ENCODE results near the gene MYLK3.
"Not testable (repeated sequence)": the region's sequence is repeated elsewhere in the genome, so short reads cannot be mapped to it uniquely, and the experiment has no call there.

MYLK3 gene

DNA sequence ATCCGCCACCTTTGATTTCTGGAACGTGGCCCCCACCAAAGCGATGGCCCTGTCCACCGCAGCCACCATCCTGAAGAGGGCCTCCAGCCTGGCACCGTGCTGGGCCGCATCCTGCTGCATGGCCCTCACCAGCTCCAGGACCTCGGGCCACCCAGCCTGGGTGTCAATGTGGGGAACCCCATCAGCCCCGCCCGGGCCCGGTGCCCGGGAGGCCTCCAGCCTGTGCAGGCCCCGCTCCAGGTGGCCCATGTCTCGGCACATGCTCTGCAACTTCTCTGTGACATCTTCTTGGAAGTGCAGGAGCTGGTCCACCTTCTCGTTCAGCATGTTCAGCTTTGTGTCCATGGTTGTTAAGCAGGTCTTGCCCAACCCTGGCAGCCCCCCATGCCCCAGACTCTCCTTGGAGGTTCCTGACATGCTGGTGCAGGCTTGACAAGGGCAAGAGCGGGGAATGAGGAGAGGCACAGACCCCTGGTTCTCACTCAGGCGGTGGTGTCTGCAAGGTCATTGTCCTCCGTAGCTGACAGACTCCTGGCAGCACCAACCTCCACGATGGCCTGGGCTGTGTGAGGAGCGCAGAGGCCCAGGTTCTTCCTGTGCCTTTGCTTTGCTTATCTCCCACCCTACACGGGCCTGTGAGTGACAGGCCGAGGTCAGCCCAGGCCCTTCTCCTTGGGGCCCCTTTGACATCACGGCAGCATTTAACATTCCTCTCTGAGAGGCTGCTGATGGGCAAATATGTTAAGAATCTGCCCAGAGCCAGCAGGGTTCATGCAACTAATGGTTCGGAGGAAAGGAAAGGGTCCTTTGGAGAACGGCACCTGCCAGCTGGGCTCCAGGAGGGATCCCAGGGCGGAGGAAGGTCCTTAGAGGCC lies at the start of gene MYLK3:
TSS of gene MYLK3 (minus strand) at position 568 of the 875 bp plus-strand sequence. CDS start at position 417, 151 bp downstream.
- DNase-seq, result peak; percentile 22

DNA sequence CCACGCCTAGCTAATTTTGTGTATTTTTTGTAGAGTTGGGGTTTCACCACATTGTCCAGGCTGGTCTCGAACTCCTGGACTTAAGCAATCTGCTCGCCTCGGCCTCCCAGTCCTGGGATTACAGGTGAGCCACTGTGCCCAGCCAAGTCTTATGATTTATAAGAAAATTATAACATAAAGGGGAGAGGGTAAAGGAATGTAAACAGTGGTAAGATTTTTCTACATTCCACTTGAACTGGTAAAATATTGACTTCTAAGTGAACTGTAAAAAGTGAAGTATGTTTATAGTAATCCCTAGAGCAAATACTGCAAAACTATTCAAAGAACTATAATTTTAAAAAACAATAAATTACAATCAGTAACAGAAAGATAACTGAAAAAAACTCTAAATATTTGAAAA lies 49.4 kb upstream of the MYLK3 start:
- no peak for DNase-seq

DNA sequence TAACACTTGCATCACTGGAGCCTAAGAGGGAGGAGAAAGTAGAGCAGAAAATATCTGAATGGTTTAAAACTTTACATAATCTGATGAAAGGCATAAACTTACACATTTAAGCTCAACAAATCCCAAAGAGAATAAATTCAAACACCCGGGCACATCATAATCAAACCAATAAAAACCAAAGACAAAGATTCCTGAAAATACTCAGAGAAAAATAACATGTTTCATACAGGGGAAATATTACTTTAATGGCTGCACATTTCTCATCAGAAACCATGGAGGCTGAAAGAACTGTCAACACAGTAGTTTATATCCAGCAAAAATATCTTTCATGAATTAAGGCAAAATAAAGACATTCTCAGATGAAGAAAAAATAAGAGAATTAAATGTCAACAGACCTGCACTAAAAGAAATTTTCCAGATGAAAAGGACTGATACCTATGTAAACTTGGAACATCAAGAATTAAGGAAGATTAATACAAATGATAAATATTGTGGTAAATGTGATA lies 48.7 kb upstream of the MYLK3 start:
- no peak for DNase-seq

DNA sequence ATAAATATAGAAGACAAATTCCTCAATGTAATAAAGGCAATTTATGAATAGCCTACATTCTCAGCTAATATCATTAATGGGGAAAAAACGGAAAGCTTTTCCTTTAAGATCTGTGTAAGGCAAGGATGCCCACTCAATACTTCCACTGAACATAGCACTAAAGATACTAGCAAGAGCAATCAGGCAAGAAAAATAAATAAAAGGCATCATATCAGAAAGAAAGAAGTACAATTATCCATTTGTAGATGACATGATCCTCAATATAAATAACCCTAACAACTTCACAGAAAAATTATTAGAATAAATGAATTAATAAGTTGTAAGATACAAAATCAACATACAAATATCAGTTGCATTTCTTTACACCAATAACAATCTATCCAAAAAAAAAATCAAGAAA lies 45.7 kb upstream of the MYLK3 start:
- DNase-seq, result no peak

DNA sequence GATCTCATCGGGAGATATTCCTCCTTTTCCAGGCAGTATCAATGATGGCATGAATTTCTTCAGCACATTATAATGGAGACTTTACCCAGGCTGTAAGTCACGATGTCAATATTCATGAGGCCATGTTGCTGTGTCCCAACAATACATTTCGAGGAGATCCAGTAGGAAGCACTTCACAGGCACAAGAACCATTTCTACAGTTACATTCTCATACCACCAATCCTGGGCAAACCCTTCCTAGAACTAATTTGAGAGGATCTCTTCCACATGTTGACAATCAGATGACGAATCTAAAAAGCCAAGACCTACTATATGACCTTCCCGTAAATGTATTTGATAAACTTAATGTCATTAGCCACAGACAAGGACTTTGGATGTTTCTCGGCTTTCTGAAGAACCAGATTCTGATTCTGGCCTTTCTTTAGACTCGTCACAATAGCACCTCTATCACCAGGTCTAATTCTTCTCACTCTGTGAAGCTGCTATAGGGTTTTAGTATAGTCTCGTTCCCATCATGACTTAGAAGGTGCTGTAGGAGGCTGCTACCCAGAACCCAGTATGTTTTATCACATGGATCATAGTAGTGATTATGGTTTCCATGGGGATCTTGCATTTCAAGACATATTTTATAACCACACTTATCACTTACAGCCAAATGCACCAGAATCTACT lies 42.6 kb upstream of the MYLK3 start:
- no peak for DNase-seq

DNA sequence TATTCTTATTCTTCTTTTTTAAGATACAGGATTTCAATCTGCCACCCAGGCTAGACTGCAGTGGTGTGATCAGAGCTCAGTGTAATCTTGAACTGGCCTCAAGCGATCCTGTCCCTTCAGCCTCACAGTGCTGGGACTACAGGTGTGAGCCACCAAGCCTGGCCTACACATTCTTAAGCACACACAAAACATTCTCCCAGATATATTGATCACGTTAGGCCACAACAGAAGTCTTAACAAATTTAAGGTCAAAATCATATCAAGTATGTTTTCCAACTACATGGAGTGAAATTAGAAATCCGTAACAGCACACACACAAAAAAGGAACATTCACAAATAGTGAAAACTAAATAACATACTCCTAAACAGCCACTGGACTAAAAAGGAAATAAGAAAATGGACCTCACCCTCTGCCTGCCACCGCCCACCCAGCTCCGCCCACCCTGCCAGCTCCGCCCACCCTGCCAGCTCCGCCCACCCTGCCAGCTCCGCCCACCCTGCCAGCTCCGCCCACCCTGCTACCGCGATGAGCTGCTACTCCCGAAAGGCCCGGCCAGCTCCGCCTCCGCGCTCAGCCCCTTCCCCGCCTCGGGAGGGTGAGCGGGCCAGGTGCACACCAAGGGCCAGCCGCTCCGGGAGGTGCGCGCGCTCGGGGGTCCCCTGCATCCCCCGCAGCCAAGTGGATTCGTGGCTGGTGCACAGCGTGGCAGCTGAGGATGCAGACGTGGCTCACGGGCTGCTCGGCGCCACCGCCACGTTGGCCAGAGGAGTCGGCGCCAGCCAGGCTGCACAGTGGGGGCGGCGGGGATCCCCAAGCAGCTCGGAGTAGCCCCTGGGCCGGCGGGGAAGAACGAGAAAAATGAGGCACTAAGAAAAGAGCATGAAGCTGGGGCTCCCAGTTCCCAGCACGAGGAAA lies 41.6 kb upstream of the MYLK3 start:
- peak; percentile 50 for DNase-seq

DNA sequence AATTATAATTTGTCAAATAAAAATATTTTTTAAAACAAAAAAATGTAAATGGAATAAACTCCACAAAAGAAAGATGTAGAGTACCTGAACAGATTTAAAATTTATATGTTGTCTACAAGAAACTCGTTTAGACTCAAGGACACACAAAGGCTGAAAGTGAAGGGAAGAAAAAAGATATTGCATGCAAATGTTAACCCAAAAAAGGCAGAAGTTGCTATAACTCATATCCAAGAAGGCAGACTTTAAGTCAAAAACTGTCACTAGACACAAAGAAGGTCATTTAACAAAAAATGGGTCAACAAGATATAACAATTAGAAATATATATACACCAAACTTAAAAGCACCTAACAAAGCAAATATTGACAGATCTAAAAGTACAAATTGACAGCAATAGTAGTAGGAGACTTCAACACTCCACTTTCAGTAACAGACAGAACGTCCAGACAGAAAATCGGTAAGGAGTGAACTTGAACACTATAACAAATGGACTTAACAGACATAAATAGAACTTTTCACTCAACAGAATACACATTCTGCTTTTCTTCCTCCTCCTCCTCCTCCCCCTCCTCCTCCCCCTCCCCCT lies 40.8 kb upstream of the MYLK3 start:
- no peak for DNase-seq

DNA sequence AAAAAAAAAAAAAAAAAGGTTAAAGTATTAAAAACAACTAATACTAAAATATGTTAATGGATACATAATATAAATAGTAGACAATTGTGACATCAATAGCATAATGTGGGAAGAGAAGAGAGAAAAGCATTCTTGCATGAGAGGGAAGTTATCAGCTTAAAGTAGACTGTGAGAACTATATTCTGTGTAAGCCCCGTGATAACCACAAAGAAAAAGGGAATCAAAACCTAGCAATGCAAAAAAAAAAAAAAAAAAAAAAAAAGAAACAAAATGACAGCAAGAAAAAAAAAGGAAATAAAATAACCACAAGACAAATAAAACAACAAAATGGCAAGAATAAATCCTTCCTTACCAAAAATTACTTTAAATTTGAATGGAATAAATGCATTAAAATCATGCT lies 39.8 kb upstream of the MYLK3 start:
- DNase-seq, result no peak

DNA sequence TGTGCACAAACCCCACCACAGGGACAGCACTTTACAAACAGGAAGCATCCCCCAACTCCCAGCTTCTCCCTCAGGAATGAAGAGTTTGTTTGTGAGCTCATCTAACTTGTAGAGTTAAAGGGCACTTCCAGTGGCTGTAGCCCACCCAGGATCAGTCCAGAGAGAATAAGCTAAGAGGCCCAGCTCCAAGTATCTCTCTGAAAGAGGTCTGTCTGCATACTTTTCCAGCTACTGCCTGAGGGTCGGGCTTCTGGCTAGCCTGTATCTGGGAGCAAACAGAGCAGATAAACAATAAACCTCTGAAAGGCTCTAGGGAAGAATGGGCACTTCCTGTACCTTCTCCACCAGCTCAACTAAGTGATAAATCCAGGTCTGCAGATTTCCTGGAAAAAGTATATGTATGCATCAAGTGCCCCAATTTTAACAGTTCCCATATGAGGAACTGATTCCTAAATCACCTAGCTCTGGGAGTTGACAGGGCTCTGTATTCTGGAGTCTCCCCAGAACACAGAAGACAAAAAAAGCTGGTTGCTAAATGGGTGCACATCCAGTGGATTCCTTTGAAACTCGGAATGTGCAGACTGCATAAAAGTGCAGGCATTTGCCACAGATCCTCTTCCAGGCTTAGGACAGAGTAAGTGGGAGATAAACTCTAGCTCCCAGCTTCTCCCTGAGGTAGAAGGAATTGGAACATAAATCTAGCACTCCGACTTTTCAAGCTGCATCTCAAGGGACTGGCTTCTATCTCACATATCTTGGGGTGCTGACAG lies 37.1 kb upstream of the MYLK3 start:
- DNase-seq, result no peak

DNA sequence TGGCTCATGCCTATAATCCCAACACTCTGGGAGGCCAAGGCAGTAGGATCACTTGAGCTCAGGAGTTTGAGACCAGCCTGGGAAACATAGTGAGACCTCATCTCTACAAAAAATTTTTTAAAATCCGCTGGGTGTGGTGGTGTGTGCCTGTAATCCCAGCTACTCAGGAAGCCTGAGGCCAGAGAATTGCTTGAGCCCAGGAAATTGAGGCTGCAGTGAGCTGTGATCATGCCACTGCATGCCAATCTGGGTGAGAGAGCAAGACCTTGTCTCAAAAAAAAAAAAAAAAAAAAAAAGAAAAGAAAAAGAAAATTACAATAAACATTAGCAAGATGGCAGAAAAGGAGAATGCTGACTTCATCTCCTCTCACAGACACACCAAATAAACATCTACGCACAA lies 36.4 kb upstream of the MYLK3 start:
- not testable (repeated sequence) for DNase-seq

DNA sequence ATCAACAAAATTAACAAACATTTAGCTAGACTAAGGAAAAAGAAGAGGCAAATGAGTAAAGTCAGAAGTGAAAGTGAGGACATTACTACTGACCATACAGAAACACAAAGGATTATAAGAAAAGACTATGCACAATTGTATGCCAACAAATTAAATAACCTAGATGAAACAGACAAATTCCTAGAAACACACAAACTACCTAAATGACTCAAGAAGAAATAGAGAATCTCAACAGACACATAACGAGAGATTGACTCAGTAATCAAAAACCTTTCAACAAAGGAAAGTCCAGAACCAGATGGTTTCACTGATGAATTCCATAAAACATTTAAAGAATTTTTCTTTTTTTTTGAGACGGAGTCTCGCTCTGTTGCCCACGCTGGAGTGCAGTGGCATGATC lies 35.7 kb upstream of the MYLK3 start:
- peak; percentile 41 for DNase-seq

DNA sequence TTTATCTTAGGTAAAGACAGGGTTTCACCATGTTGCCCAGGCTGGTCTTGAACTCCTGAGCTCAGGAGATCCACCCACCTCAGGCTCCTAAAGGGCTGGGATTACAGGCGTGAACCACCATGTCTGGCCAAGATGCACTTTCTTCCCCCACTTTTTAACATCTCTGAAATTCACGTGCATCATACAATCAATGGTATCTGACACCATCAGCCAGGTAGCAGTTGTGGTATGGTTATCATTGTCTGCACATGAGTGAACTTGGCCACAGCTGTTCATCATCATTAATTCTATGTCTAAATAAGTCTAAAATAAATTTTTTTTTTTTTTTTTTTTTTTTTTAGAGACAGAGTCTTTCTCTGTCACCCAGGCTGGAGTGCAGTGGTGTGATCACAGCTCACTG lies 34.2 kb upstream of the MYLK3 start:
- no peak for DNase-seq

DNA sequence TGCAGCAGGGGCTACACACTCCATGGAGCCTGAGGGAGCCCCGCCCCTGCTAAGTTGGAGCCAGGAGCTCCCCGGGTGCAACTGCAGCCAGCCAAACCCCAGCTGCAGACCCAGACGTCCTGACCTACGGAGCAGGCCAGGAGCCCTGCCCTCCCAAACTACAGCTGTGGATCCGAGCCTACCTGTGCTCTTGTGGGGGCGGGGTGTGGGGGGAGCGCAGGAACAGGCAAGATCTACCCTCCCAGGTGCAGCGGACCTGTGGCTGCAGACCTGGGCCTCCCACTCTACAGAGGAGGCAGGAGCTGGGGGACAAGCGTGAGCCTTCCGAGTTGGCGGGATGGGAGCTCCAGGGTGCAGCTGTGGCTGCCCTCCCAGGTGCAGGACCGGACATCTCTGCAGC lies 29.7 kb upstream of the MYLK3 start:
- no peak for DNase-seq

DNA sequence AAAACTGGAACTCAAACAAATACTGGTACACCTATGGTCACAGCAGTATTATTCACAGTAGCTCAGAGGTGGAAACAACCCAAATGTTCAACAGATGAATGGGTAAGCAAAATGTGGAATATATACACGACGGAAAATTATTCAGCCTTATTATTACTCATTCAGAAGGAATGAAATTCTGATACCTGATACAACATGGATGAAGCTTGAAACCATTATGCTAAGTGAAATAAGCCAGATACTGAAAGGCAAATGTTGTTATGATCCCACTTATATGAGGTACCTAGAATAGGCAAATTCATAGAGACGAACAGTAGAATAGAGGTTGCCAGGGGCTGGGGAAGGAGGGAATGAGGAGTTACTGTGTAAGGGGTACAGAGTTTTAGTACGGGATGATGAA lies 27.1 kb upstream of the MYLK3 start:
- DNase-seq, result peak; percentile 14

DNA sequence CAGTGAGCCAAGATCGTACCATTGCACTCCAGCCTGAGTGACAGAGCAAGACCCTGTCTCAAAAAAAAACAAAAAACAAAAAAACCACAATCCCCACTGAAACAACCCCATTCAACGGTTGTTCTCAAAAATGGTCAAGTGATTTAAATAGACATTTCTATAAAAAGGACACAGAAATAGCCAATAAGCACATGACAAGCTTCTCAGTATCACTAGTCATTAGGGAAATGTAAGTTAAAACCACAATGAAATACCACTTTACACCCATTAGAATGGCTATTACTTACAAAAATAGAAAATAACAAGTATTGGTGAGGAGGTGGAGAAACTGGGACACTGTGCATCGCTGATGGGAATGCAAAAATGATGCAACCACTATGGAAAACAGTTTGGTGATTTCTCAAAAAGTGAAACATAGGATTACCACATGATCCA lies 26.6 kb upstream of the MYLK3 start:
- no peak for DNase-seq

DNA sequence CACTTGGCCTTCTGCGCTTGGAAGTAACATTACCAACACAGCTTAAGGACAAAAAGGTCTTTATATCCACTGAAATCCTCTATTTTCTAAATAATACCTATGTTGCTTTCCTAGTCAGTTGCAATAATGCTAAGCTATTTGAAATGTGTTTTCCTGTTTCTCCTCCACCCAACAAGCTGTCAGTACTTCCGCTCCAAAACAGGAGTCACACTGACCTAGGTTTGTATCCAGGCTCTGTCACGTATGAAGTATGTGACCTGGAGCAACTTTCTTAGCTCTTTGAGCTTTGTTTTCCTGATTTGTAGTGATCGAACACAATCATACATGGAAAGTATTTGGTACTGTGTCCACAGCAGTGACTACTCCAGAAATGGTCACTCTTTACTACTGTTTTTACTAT lies 24.3 kb upstream of the MYLK3 start:
- no peak for DNase-seq

DNA sequence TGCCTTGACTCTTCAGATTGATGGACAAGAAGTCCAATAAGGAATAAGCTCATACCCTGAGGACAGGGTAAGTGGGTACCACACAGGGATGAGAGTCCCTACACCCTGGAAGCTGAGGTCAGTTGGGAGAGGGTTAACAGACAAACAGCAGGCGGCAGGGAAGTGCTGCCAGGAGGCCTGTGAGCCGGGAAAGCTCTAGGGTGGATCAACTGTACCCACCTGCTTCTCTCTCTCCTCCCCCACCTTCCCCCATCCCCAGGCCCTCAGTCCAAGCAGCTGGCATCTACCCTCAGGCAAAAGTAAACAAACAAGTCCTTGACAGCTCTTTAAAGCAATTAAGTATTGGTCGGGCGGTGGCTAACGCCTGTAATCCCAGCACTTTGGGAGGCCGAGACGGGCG lies 20.7 kb upstream of the MYLK3 start:
- no peak for DNase-seq

DNA sequence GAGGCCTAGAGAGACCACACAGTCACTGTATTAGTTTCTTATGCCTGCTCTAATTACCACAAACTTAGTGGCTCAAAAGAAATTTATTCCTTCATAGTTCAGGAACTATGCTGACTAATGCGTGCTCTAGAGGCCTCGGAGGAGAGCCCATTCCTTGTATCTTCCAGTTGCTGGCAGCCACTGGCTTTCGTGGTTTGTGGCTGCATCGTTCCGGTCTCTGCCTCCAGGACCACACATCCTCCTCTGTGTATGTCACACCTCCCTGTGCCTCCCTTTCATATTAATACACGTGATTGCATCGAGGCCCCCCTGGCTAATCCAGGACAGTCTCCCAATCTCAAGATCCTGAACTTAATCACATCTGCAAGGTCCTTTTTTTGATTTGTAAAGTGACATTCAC lies 16.9 kb upstream of the MYLK3 start:
- DNase-seq, result peak; percentile 84

DNA sequence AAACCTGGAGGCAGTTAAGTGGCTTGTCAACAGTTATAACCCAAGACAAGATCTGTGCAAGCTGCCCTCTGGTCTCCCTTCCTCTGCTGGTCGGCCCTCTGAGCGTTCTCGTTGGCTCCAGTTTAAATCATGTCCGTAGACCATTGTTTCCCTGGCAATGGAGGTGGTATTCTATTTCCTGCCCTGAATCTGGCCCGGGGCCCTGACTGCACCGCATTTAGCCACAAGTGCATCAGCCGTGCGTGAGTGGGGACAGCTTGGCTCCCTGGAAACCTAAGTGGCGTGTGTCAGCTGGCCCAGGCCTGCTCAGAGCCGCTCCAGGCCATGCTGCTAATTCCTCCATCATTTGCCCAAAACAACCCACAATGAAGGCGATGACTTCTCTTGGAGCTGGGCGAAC lies 15.0 kb upstream of the MYLK3 start:
- no peak for DNase-seq

DNA sequence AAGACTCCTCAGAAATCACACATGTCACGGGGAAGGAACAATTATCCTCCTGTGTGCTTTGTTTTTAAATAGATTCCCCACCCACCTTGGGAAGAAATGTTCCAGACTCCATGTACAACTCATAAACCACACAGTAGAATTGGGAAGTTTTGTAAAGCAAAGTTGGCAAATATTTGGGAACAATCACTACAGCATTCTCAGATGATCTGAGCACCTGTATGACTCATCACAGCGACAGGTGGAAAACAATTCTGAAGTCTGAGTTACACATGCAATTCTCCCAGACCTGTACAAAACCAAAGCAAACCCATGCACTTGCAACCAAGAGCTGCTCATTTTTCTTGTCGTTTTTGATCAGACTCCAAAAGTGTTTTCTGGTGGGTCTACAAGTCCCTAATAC lies 14.4 kb upstream of the MYLK3 start:
- no peak for DNase-seq

DNA sequence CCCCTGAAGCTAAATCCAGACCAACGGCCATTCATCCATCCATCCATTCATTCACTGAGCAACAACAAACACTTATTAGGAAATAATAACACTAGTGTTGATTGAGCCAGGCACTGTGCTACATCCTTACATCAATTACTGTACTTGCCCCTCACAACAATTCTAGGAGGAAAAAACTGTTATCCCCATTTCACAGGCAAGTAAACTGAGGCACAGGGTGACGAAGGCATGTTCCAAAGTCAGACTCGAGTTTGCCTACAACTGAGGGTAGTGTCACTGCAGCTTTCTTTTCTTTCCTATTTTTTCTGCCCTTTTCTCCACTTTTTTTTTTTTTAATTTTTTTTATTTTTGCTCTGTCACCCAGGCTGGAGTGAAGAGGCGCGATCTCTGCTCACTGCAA lies 11.2 kb upstream of the MYLK3 start:
- DNase-seq, result no peak

Data from fibroblast of upper back skin (primary cell).